Esophagus muscularis mucosa (tissue), 3 donors: ENCODE results near the gene TOX2.

Experiments
- CTCF ChIP-seq, 3 experiments: fragments of 200-600 bp in 2 of 3; fragments of 450-650 bp in 1 of 3; sonication (generic) in 2 of 3; IDR thresholded peaks; one replicate each; pipeline ENCODE4 v1.5.1; 2017 to 2019; ENCODE audit warnings: antibody characterized with exemption in 3 of 3, mild to moderate bottlenecking in 2 of 3, moderate library complexity in 1 of 3
- POLR2A ChIP-seq: fragments of 450-650 bp; IDR thresholded peaks from one replicate; pipeline ENCODE4 v1.6.1; 2017; ENCODE audit warnings: antibody characterized with exemption, moderate library complexity, mild to moderate bottlenecking, low read depth

DNA sequence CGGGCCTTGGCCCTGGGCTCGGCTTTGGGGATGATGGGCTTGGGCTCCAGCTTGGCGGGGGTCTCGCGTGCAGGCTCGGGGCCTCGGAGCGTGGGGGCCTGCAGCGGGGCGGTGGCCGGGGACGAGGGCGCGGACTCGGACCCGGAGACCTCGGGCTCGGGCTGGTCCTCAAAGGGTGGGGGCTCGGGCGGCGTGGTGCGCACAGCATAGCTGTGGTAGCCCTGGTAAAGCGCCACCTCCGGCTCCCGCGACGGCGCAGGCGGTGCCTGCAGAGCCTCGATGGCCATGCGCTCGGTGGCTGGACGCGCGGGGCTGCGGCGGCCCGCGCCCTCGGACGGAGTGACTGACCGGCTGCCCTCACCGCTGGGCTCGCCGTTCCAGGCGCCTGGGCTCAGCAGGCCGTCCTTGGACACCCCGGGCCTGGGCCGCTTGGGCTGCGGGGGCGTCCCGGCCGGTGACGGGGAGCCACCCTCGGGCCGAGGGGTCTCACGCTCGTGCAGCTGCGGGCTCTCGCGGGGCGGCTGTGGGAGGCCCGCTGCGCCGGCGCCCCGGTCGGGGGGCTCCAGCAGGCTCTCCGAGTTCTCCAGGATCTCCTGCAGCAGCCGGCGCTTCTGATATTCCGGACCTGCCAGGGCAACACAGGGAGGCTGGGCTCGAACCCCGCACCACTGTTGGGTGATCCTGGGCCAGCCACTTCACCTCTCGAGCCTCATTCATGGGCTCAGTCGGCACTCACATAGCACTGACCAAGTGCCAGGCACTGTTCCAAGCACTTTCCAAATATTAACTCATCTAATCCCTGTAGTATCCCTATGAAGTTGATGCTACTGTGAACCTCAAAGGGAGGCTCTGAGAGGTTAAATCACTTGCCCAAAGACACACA is 201.4 kb downstream of the TOX2 start:
- TF ChIP-seq POLR2A (no peak), CTCF (IDR thresholded peaks at IDR 0.05) (no peak)
